Colonic mucosa (tissue), 4 donors: ENCODE results near the gene NELFA. TPM values are rescaled to one million over a fixed set of nuclear protein-coding genes. Genes with fewer than 3 reads are reported as not detected.
A peak's percentile ranks its signal among the peaks of the same experiment; 100 is the strongest.

ENCODE experiments used
- DNase-seq: peaks from one replicate; pipeline ENCODE4 v3.0.0-alpha.2; 2020
- H3K27ac ChIP-seq: fragments of 200-600 bp; one replicate; pipeline ENCODE4 v1.8.0; 2021
- H3K27me3 ChIP-seq: fragments of 200-600 bp; one replicate; pipeline ENCODE4 v1.8.0; 2021
- H3K36me3 ChIP-seq: fragments of 200-600 bp; one replicate; pipeline ENCODE4 v1.8.0; 2021
- H3K4me1 ChIP-seq: fragments of 200-600 bp; one replicate; pipeline ENCODE4 v1.8.0; 2021; ENCODE audit warnings: mild to moderate bottlenecking
- H3K4me3 ChIP-seq: fragments of 200-600 bp; one replicate; pipeline ENCODE4 v1.8.0; 2021
- H3K9ac ChIP-seq, 2 donors: one replicate each; pipeline ENCODE4 v1.7.0; 2013; ENCODE audit warnings: control low read depth in 2 of 2, low read depth in 2 of 2, low read length in 2 of 2
- H3K9me3 ChIP-seq: fragments of 200-600 bp; one replicate; pipeline ENCODE4 v1.8.0; 2021
- intact Hi-C: fragments of 100-400 bp; cut with DNase I; formaldehyde crosslinking; loops from one replicate; pipeline ENCODE4 v1.14.1; 2022
- total RNA-seq, 2 donors: library from RNA; stranded (reverse); fragmentation: NEBNext Ultra II Directional in 1 of 2; extraction: Animal tissue kit (Norgen Biotek cat#: 25700) in 1 of 2; gene quantifications; one replicate each; pipeline ENCODE4 v1.2.1, GENCODE V29; 2021
- TF ChIP-seq, protein P1 (sequence below): fragments of 200-600 bp; IDR thresholded peaks from one replicate; pipeline ENCODE4 v1.8.0; 2022; ENCODE audit warnings: antibody characterized with exemption, mild to moderate bottlenecking
- donor health status: healthy.
- donor health status: DM: no; HTN: no; CAD: no.
- donor health status: DM: no; HTN: no; CAD: no.

The NELFA gene
- total RNA-seq, 2 donors from 2014 or later = 25.7 to 41.5 TPM

DNA sequence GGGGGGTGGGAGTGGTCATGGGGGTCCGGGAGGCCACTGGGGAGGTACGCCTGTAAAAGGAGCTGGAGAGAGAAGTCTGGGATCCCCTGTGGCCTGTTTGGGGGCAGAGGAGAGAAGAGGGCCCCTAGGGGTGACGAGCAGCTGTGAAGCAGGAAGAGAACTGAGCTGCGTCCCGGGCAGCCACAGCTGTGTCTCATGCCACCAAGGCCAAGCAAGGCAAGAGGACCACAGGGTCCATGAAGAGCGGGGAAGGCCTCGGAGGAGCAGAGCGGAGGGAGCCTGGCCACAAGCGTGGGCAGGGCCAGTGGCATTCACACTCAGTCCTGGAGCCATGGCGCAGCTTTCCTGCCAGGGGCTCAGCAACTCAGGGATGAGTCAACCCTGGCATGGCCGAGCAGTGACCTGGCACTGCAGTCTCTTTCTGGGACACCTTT is 36.8 kb upstream of the NELFA start:
- Histone ChIP-seq H3K4me3 (no peak overlapping the region), H3K4me1 (peaks cover 9% of the 10 kb centered on the region), H3K9me3 (no peaks in the 10 kb centered on the region), H3K27me3 (peaks cover 20% of the 10 kb centered on the region), H3K9ac (no peak overlapping the region), H3K27ac (no peak overlapping the region), H3K36me3 (no peaks in the 10 kb centered on the region)
- TF ChIP-seq, protein P1, sequence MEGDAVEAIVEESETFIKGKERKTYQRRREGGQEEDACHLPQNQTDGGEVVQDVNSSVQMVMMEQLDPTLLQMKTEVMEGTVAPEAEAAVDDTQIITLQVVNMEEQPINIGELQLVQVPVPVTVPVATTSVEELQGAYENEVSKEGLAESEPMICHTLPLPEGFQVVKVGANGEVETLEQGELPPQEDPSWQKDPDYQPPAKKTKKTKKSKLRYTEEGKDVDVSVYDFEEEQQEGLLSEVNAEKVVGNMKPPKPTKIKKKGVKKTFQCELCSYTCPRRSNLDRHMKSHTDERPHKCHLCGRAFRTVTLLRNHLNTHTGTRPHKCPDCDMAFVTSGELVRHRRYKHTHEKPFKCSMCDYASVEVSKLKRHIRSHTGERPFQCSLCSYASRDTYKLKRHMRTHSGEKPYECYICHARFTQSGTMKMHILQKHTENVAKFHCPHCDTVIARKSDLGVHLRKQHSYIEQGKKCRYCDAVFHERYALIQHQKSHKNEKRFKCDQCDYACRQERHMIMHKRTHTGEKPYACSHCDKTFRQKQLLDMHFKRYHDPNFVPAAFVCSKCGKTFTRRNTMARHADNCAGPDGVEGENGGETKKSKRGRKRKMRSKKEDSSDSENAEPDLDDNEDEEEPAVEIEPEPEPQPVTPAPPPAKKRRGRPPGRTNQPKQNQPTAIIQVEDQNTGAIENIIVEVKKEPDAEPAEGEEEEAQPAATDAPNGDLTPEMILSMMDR = no peak
- no peak for DNase-seq
- intact Hi-C loops = no loop called here

GRCh38 chr4:2044542-2045517 is 36.1 kb upstream of the NELFA start:
- H3K27ac ChIP-seq = no peak overlapping the region
- H3K4me3 ChIP-seq = no peak overlapping the region
- TF ChIP-seq, protein P1 = no peak
- H3K9ac ChIP-seq = no peak overlapping the region
- H3K27me3 ChIP-seq = peaks cover 24% of the 10 kb centered on the region
- no peaks in the 10 kb centered on the region for H3K36me3 ChIP-seq
- DNase-seq = no peak
- no peaks in the 10 kb centered on the region for H3K9me3 ChIP-seq
- peaks cover 9% of the 10 kb centered on the region for H3K4me1 ChIP-seq
- intact Hi-C loops = no loop called here

GRCh38 chr4:2044119-2044485 is 35.3 kb upstream of the NELFA start:
- Histone ChIP-seq H3K9me3 (no peaks in the 10 kb centered on the region), H3K27ac (no peak overlapping the region), H3K4me3 (no peak overlapping the region), H3K27me3 (peaks cover 24% of the 10 kb centered on the region), H3K9ac (no peak overlapping the region), H3K36me3 (no peaks in the 10 kb centered on the region), H3K4me1 (peaks cover 9% of the 10 kb centered on the region)
- DNase-seq = no peak
- TF ChIP-seq, protein P1 = no peak
- intact Hi-C loops = no loop called here

- Histone ChIP-seq H3K9ac (no peak overlapping the region), H3K27me3 (peaks cover 24% of the 10 kb centered on the region), H3K27ac (no peak overlapping the region), H3K4me1 (peaks cover 9% of the 10 kb centered on the region), H3K9me3 (no peaks in the 10 kb centered on the region), H3K4me3 (no peak overlapping the region), H3K36me3 (no peaks in the 10 kb centered on the region)
- intact Hi-C loops = no loop called here
- TF ChIP-seq, protein P1 = no peak
- DNase-seq = no peak
Measured at GRCh38 chr4:2043396-2044118, 34.8 kb upstream of the NELFA start.

GRCh38 chr4:2042947-2043395 is 34.2 kb upstream of the NELFA start:
- no peak for DNase-seq

More at GRCh38 chr4:2042947-2043395, 34.2 kb upstream of the NELFA start:
- H3K9ac ChIP-seq = peak overlapping the region in 1 of 2 donors; percentile 19
- peaks cover 9% of the 10 kb centered on the region for H3K4me1 ChIP-seq
- intact Hi-C loops = no loop called here
- TF ChIP-seq, protein P1 = no peak
- H3K27me3 ChIP-seq = peaks cover 24% of the 10 kb centered on the region
- no peaks in the 10 kb centered on the region for H3K36me3 ChIP-seq
- H3K27ac ChIP-seq = no peak overlapping the region
- no peaks in the 10 kb centered on the region for H3K9me3 ChIP-seq
- no peak overlapping the region for H3K4me3 ChIP-seq
